Activated T-cell treated with anti-CD3 and anti-CD28 coated beads, Interleukin-2, amount 50 U/mL, for 72 hours (primary cell): ENCODE results near the gene STK11IP. TPM values are rescaled to one million over a fixed set of nuclear protein-coding genes. Genes with fewer than 3 reads are reported as not detected.

Source experiments
- ATAC-seq, 2 donors: fragments of 150-1000 bp; cut with Tn5 transposase; replicated peaks in 1 of 2; 2 replicates each; pipeline ENCODE4 v1.10.0; 2021; ENCODE audit warnings: moderate library complexity in 2 of 2, mild to moderate bottlenecking in 1 of 2
- DNase-seq, 2 donors: peaks; one replicate each; pipeline ENCODE4 v3.0.0; 2021 to 2022; ENCODE audit warnings: mixed read lengths in 1 of 2
- H3K27ac Mint-ChIP-seq: one replicate; pipeline ENCODE4 v1.8.0; 2022; ENCODE audit warnings: mild to moderate bottlenecking, moderate library complexity, mixed read lengths
- H3K27me3 Mint-ChIP-seq: one replicate; pipeline ENCODE4 v1.8.0; 2022; ENCODE audit warnings: low read depth, mixed read lengths
- H3K36me3 Mint-ChIP-seq, 2 donors: one replicate each; pipeline ENCODE4 v1.8.0; 2022; ENCODE audit warnings: mixed read lengths in 2 of 2, mild to moderate bottlenecking in 1 of 2; ENCODE audit not compliant: insufficient read depth in 2 of 2
- H3K4me1 Mint-ChIP-seq: one replicate; pipeline ENCODE4 v1.8.0; 2022; ENCODE audit warnings: low read depth, mixed read lengths
- H3K4me3 Mint-ChIP-seq, 2 donors: one replicate each; pipeline ENCODE4 v1.8.0; 2022; ENCODE audit warnings: mild to moderate bottlenecking in 2 of 2, mixed read lengths in 2 of 2, moderate library complexity in 2 of 2
- H3K9me3 Mint-ChIP-seq, 2 donors: one replicate each; pipeline ENCODE4 v1.8.0; 2022; ENCODE audit warnings: mixed read lengths in 2 of 2
- total RNA-seq, 2 donors: library from RNA; stranded (reverse); gene quantifications; one replicate each; pipeline ENCODE4 v1.2.3, GENCODE V29; 2022

Gene STK11IP, protein sequence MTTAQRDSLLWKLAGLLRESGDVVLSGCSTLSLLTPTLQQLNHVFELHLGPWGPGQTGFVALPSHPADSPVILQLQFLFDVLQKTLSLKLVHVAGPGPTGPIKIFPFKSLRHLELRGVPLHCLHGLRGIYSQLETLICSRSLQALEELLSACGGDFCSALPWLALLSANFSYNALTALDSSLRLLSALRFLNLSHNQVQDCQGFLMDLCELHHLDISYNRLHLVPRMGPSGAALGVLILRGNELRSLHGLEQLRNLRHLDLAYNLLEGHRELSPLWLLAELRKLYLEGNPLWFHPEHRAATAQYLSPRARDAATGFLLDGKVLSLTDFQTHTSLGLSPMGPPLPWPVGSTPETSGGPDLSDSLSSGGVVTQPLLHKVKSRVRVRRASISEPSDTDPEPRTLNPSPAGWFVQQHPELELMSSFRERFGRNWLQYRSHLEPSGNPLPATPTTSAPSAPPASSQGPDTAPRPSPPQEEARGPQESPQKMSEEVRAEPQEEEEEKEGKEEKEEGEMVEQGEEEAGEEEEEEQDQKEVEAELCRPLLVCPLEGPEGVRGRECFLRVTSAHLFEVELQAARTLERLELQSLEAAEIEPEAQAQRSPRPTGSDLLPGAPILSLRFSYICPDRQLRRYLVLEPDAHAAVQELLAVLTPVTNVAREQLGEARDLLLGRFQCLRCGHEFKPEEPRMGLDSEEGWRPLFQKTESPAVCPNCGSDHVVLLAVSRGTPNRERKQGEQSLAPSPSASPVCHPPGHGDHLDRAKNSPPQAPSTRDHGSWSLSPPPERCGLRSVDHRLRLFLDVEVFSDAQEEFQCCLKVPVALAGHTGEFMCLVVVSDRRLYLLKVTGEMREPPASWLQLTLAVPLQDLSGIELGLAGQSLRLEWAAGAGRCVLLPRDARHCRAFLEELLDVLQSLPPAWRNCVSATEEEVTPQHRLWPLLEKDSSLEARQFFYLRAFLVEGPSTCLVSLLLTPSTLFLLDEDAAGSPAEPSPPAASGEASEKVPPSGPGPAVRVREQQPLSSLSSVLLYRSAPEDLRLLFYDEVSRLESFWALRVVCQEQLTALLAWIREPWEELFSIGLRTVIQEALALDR
- 10 to 100 TPM; 27.0 to 27.8 TPM for total RNA-seq

DNA sequence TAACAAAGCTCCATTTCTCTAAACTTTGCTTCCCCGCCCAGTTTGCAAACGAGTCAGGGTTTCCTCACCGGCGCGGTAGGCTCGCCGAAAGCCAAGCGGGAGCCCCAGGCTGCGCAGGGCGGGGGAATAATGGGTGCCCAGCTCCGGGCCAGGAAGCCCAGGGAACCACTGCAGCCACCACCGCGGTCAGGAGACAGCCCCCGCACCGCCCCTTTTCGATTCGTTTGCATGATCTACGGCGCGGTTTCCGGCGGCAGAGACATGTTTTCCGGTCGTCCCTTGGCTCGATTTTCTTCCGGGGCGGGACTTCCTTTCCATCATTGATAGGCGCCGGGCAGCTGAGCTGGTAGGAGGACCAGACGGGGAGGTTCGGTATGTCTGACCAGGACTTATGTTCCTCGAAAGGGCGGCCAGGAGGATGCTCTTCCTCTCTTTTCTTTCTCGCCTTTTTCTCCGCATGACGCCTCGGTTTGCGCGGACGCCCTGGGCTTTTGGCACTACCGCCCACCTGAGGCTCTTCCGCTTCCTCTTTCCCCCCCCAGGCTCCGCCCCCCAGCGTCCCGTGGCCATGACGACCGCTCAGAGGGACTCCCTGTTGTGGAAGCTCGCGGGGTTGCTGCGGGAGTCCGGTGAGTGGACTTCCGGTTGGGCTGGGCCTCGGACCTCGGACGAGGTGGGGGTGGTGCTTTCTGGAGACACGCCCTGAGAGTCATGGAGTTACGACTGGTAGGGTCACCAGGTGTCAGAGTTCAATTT lies at the start of gene STK11IP:
TSS of gene STK11IP (plus strand) at position 306 of the 756 bp plus-strand sequence. CDS start at position 569, 263 bp downstream.
- H3K4me3 Mint-ChIP-seq, result peak within 1 kb of the TSS; percentile 93 to 97
- ATAC-seq (peak; percentile 95 to 96), DNase-seq (peak; percentile 93 to 95)
- H3K9me3 Mint-ChIP-seq, result no peaks in the 10 kb centered on the region
- peaks cover 9% of the 10 kb centered on the region for H3K27me3 Mint-ChIP-seq
- peaks cover 25% of the 10 kb centered on the region for H3K4me1 Mint-ChIP-seq
- peak within 1 kb of the TSS; percentile 79 for H3K27ac Mint-ChIP-seq
- no peaks in the 10 kb centered on the region for H3K36me3 Mint-ChIP-seq

DNA sequence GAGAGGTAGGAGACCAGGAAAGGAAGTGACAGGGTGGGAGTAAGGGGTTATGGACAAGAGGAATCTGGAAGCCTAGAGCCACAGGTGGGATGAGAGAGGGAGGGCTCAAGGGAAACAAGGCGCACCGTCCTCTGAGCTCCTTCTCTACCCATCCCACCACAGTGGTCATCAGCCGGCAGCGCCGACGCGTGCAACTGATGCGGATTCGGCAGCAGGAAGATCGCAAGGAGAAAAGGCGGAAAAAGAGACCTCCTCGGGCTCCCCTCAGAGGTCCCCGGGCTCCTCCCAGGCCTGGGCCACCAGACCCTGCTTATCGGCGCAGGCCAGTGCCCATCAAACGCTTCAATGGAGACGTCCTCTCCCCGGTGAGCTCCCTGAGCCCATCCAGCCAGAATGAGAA lies 48.7 kb upstream of the STK11IP start:
- ATAC-seq (no peak), DNase-seq (no peak)
- H3K9me3 Mint-ChIP-seq, result no peaks in the 10 kb centered on the region
- H3K4me3 Mint-ChIP-seq, result no peak overlapping the region
- peaks cover 46% of the 10 kb centered on the region for H3K27me3 Mint-ChIP-seq
- no peaks in the 10 kb centered on the region for H3K36me3 Mint-ChIP-seq
- H3K27ac Mint-ChIP-seq, result no peak overlapping the region
- H3K4me1 Mint-ChIP-seq, result peaks cover 20% of the 10 kb centered on the region

DNA sequence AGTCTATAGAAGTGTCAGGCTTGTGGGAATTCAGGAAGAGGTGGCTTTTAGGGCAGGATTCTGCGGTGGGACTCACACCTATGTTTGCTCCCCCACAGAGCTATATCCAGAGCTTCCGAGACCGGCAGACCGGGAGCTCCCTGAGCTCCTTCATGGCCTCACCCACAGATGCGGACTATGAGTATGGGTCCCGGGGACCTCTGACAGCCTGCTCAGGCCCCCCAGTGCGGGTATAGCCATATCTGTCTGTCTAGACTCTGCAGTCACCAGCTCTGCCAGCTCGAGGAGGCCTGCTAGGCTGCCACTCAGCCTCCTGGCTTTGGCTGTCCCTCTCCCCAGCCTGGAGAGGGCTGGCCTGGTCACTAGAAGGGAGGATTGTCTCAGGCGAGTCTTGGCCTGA lies 48.0 kb upstream of the STK11IP start:
- Mint-ChIP-seq H3K27ac (no peak overlapping the region), H3K36me3 (no peaks in the 10 kb centered on the region), H3K27me3 (peaks cover 42% of the 10 kb centered on the region), H3K9me3 (no peaks in the 10 kb centered on the region), H3K4me1 (peaks cover 14% of the 10 kb centered on the region), H3K4me3 (no peak overlapping the region)
- DNase-seq (no peak), ATAC-seq (no peak)

DNA sequence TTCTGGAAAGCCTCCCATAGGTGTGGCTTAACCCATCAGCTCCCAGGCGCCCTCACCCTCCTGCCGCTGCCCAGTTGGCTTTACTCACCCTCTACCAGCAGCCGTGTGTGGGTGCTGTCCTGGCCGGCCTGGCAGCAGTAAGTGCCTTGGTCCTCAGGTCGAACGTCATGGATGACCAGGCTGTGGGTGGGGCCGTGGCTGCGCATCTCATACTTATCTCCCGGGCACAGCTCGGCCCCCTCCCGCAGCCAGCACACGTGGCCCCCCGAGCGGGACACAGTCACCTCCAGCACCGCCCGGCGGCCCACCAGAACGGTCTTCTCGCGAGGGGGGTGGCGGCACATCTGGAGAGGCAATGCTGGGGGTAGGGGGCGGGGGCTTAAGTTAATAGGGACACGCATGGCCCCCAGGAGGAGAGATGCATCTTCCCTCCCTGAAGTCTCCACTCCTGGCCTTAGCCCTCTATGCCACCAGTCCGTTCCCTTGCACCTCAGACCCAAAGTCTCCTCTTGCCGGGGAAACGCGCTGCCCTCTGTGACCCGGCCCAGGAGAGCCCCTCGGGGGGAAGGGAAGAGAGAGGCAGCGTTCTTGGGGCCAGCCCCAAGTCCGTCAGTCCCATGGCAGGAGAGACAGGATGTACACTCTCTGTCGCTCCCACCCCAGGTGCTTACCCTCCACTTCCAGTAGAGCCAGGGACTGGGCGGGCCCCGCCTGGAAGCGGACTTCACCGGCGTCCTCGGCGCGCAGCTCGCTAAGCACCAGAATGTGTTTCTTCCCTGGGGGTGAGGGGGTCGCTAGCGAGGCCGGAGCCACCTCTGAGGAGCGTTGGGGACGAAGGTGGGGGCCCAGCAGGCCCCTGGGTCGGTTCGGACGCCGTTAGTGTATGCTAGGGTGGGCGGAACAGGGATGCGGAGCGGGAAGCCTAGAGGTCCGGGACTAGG lies 45.9 kb upstream of the STK11IP start:
- Mint-ChIP-seq H3K27me3 (peaks cover 26% of the 10 kb centered on the region), H3K4me3 (peak overlapping the region; percentile 87 to 91), H3K36me3 (no peaks in the 10 kb centered on the region), H3K27ac (no peak overlapping the region), H3K4me1 (peaks cover 10% of the 10 kb centered on the region), H3K9me3 (no peaks in the 10 kb centered on the region)
- ATAC-seq, result peak in 1 of 2 donors; percentile 46
- DNase-seq, result peak in 1 of 2 donors; percentile 19

DNA sequence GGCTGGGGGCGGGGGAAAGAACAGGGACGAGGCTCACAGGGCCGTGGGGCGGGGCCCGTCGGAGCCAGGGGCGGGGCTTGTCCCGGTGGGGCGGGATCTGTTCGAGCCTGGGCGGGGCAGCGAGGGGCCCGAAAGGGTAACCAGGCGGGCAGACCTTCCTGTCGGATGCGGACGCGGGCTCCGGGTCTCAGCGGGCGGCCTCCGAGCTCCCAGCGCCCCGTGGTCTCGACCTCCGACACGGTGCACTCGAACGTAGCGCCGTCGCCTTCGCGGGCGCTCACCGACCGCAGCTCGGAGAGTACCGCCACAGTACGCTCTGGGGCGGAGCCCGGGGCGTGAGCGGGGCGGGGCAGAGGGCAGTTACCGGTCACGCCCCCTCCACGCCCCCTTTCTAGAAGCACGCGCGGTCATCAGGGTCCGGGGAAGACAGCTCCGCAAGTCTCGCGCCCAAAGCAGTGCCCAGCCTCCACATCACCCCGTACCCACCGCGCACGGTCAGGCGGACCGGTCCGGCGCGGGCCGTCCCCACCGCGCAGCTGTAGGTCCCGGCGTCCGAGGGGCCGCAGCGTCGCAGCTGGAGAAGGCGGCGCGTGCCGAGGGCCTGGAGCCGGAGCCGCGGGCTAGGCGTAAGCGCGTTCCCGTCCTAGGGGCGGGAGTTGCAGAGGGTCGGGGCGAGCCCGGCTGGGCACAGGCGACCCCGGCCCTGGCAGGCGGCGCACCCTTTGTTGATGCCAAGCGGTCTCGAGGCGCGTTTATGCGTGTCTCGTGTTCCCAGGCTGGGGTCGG lies 45.1 kb upstream of the STK11IP start:
- Mint-ChIP-seq H3K27ac (no peak overlapping the region), H3K9me3 (no peaks in the 10 kb centered on the region), H3K27me3 (peaks cover 26% of the 10 kb centered on the region)

DNA sequence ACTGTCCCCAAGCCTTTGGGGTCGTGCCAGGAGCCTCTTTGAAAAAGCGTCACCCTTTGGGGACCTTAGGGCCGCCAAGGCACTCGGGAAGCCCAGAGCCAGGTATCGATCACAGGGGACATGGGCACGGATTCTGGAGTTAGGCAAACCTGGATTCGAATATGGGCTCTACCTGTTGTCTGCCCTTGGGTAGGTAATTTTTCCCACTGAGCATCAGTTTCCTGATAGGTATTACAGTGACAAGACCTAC lies 44.6 kb upstream of the STK11IP start:
- peak overlapping the region in 1 of 2 donors; percentile 31 for H3K4me3 Mint-ChIP-seq
- H3K36me3 Mint-ChIP-seq, result no peaks in the 10 kb centered on the region
- no peak for ATAC-seq
- DNase-seq, result no peak
- H3K27ac Mint-ChIP-seq, result no peak overlapping the region
- peaks cover 10% of the 10 kb centered on the region for H3K4me1 Mint-ChIP-seq
- H3K27me3 Mint-ChIP-seq, result peaks cover 26% of the 10 kb centered on the region
- no peaks in the 10 kb centered on the region for H3K9me3 Mint-ChIP-seq

More for the DNA sequence above, 45.1 kb upstream of the STK11IP start:
- Mint-ChIP-seq H3K4me1 (peaks cover 10% of the 10 kb centered on the region), H3K36me3 (no peaks in the 10 kb centered on the region), H3K4me3 (peak overlapping the region; percentile 87 to 91)
- DNase-seq, result peak; percentile 89 to 91
- peak; percentile 90 to 93 for ATAC-seq

DNA sequence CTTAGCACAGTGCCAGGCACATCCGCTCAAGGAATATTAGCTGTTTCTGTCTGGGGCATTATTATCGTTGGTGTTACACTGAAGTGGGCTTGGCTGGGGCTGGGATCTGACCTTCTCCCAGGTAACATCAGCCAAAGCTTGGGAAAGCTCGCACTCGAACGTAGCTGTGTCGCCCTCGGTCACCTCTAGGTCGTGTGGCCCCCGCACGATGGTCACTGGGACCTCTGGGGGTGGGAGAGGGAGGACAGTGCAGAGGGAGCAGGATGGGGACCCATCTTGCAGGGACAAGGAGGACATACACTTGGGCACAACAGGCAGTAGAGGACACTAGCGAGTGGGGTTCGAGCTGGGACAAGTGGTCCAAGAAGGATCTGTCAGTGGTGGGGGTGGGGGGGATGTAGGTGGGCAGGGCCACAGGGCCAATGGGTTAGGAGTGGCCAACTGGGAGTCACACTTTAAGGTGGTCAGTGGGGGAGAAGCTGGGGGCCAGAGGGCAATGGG lies 44.1 kb upstream of the STK11IP start:
- no peaks in the 10 kb centered on the region for H3K9me3 Mint-ChIP-seq
- peak overlapping the region; percentile 31 to 39 for H3K4me3 Mint-ChIP-seq
- DNase-seq, result no peak
- no peak overlapping the region for H3K27ac Mint-ChIP-seq
- H3K36me3 Mint-ChIP-seq, result no peaks in the 10 kb centered on the region
- no peak for ATAC-seq
- peaks cover 26% of the 10 kb centered on the region for H3K27me3 Mint-ChIP-seq
- peaks cover 10% of the 10 kb centered on the region for H3K4me1 Mint-ChIP-seq

DNA sequence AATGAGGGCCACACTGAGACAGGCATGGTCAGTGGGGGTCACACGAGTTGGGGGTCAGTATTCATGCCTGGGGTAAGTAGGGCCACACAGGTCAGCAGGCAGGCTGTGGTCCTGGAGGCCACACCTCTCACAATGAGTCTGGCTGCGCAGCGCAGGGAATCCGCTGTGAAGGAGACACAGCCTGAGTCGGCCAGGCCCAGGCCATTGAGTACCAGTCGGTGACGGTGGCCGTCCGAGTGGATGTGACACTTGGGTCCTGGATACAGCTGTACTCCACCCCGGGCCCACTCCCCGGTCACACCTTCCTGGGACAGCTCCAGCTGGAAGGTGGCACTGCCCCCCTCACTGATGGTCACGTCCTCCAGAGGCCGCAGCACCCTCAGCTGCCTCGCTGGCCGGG lies 43.3 kb upstream of the STK11IP start:
- Mint-ChIP-seq H3K4me3 (no peak overlapping the region), H3K4me1 (peaks cover 10% of the 10 kb centered on the region), H3K27me3 (peaks cover 26% of the 10 kb centered on the region), H3K36me3 (no peaks in the 10 kb centered on the region), H3K9me3 (no peaks in the 10 kb centered on the region), H3K27ac (no peak overlapping the region)
- ATAC-seq (no peak), DNase-seq (no peak)

DNA sequence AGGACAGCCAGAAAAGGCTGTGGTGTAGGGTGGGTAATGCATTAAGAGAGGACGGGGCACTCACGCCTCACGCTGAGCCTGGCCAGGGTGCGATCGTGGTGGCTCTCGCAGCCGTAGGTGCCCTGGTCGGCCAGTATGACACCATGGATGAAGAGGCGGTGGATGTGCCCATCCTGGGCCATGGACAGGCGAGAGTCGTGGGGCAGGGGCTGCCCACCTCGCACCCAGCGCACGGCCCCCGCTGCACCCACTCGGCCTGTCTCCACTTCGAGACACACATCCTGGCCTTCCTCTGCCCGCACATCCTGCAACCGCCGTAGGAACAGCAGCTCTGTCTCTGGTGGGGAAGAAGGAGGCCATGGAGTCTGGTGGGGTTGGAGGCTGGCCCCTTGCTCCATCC lies 41.7 kb upstream of the STK11IP start:
- H3K9me3 Mint-ChIP-seq, result no peaks in the 10 kb centered on the region
- H3K4me1 Mint-ChIP-seq, result peaks cover 6% of the 10 kb centered on the region
- H3K4me3 Mint-ChIP-seq, result no peak overlapping the region
- no peak overlapping the region for H3K27ac Mint-ChIP-seq
- H3K36me3 Mint-ChIP-seq, result no peaks in the 10 kb centered on the region
- peaks cover 22% of the 10 kb centered on the region for H3K27me3 Mint-ChIP-seq
- DNase-seq (no peak), ATAC-seq (no peak)

DNA sequence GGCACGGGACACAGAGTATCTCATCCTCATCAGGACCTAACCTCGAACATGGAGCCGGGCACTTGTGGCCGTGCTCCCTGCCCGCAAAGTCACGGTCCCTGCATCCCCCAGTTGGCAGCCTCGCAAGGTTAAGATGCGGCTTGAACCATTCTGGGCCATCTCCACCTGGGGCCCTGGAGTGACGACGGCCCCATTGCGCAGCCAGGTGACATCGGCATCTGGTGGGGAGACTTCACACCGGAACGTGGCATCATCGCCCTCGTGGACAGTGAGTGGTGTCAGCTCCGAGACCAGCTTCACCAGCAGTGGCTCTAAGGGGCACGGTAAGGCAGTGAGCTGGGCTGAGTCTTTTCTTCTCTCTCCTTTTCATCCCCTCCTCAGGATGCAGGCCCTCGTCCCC lies 41.2 kb upstream of the STK11IP start:
- no peak for DNase-seq
- no peak overlapping the region for H3K27ac Mint-ChIP-seq
- peaks cover 5% of the 10 kb centered on the region for H3K4me1 Mint-ChIP-seq
- no peaks in the 10 kb centered on the region for H3K9me3 Mint-ChIP-seq
- no peak overlapping the region for H3K4me3 Mint-ChIP-seq
- peaks cover 17% of the 10 kb centered on the region for H3K27me3 Mint-ChIP-seq
- ATAC-seq, result no peak
- H3K36me3 Mint-ChIP-seq, result no peaks in the 10 kb centered on the region

DNA sequence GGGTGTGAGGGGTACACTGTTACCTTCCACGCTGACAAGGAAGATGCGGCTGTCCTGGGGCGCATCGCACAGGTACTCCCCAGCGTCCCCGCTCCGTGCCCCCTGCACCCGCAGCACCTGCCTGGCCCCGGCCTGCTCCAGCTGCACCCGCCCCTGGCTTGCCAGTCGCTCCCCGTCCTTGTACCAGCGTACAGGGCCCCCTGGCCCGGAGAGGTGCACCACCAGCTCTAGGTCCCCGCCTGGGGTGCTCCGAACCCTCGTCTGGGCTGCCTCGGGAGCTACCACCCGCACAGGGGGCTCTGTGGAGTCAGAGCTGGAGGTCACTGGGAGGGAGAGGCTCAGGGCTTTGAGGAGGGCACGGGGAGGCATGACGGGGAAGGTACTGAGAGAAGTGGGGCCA lies 40.3 kb upstream of the STK11IP start:
- no peaks in the 10 kb centered on the region for H3K4me1 Mint-ChIP-seq
- no peak for DNase-seq
- H3K9me3 Mint-ChIP-seq, result no peaks in the 10 kb centered on the region
- no peak overlapping the region for H3K4me3 Mint-ChIP-seq
- H3K36me3 Mint-ChIP-seq, result no peaks in the 10 kb centered on the region
- no peak for ATAC-seq
- H3K27ac Mint-ChIP-seq, result no peak overlapping the region
- H3K27me3 Mint-ChIP-seq, result peaks cover 10% of the 10 kb centered on the region
